HepG2 (cell line): ENCODE results near the gene ADAMTSL3. TPM values are rescaled to one million over a fixed set of nuclear protein-coding genes. Genes with fewer than 3 reads are reported as not detected.

Experiments
- HMGXB3 ChIP-seq: sonication (generic); formaldehyde crosslinking; IDR thresholded peaks from 2 replicates; pipeline ENCODE4 v1.4.0; 2020; ENCODE audit warnings: missing genetic modification reagents, borderline replicate concordance
- PAXIP1 ChIP-seq: sonication (generic); formaldehyde crosslinking; conservative IDR thresholded peaks from 2 replicates; pipeline ENCODE4 v1.4.0; 2020; ENCODE audit warnings: mild to moderate bottlenecking, missing genetic modification reagents, moderate library complexity
- ZFP82 ChIP-seq: sonication (generic); formaldehyde crosslinking; IDR thresholded peaks from 2 replicates; pipeline ENCODE4 v1.5.1; 2020; ENCODE audit warnings: mild to moderate bottlenecking, missing genetic modification reagents, borderline replicate concordance
- ZNF441 ChIP-seq: sonication (generic); formaldehyde crosslinking; IDR thresholded peaks from 2 replicates; pipeline ENCODE4 v1.7.0; 2021; ENCODE audit warnings: missing genetic modification reagents, borderline replicate concordance
- ZNF496 ChIP-seq: sonication (generic); formaldehyde crosslinking; IDR thresholded peaks from 2 replicates; pipeline ENCODE4 v1.8.1; 2023; ENCODE audit warnings: mild to moderate bottlenecking, moderate library complexity, missing genetic modification reagents; ENCODE audit not compliant: insufficient replicate concordance
- polyA plus RNA-seq, 8 experiments: library from polyadenylated mRNA; depleted of rRNA in 3 of 8; stranded (reverse) in 7 of 8; unstranded in 1 of 8; fragments of >200 nt; fragmentation: Illumina TruSeq in 4 of 8; extraction: Trizol in 4 of 8; gene quantifications; 2 replicates each; pipeline versions ENCODE4 v1.2.1 to v1.2.3, GENCODE V29; 2011 to 2016; ENCODE audit warnings: low read depth in 4 of 8, missing spikeins in 1 of 8, mixed read lengths in 1 of 8; ENCODE audit not compliant: insufficient read depth in 1 of 8
- total RNA-seq, 5 experiments: library from RNA; depleted of rRNA; stranded (reverse); fragments of >200 nt; fragmentation: Illumina TruSeq; extraction: Trizol; gene quantifications; 2 replicates each; pipeline ENCODE4 v1.2.3, GENCODE V29; 2016; ENCODE audit warnings: low read depth in 1 of 5

The ADAMTSL3 gene
- total and polyA plus RNA-seq, 2 of the 13 experiments (the other 11 are each of a cell fraction or from before 2014, with no cell fraction given) = 0.04 to 0.09 TPM

GRCh38 chr15:83688201-83688600 is 34.3 kb downstream of the ADAMTSL3 start (continued):
- TF ChIP-seq HMGXB3 (CRISPR knock-in tag) (no peak), ZNF441 (CRISPR knock-in tag) (no peak), PAXIP1 (no peak), ZNF496 (CRISPR knock-in tag) (no peak), ZFP82 (CRISPR knock-in tag) (no peak)
